Neural cell (in vitro differentiated cells): ENCODE measurements around the gene PLAC8L1.

ENCODE experiments used
- CTCF ChIP-seq: fragments of 450-650 bp; IDR thresholded peaks from 2 replicates; pipeline ENCODE4 v1.5.1; 2014; ENCODE audit warnings: antibody characterized with exemption, mild to moderate bottlenecking, moderate library complexity; ENCODE audit not compliant: poor library complexity, severe bottlenecking
- EP300 ChIP-seq: fragments of 450-650 bp; conservative IDR thresholded peaks from 2 replicates; pipeline ENCODE4 v1.6.1; 2014; ENCODE audit warnings: antibody characterized with exemption, mild to moderate bottlenecking, moderate library complexity; ENCODE audit not compliant: poor library complexity, severe bottlenecking
- EZH2 ChIP-seq: fragments of 200-600, 300-800 bp; shearing (Covaris generic), sonication (generic); IDR thresholded peaks from 2 replicates; pipeline ENCODE4 v1.6.1; 2014; ENCODE audit warnings: antibody characterized with exemption, low read length, borderline replicate concordance, mild to moderate bottlenecking; ENCODE audit not compliant: insufficient read depth, poor library complexity, severe bottlenecking
- MXI1 ChIP-seq: fragments of 450-650 bp; conservative IDR thresholded peaks from 2 replicates; pipeline ENCODE4 v1.6.1; 2014; ENCODE audit warnings: antibody characterized with exemption, mild to moderate bottlenecking; ENCODE audit not compliant: poor library complexity, severe bottlenecking
- POLR2AphosphoS5 ChIP-seq: IDR thresholded peaks from 2 replicates; pipeline ENCODE4 v1.6.1; 2012
- RAD21 ChIP-seq: fragments of 450-650 bp; conservative IDR thresholded peaks from 2 replicates; pipeline ENCODE4 v1.6.1; 2014; ENCODE audit warnings: antibody characterized with exemption, mild to moderate bottlenecking, moderate library complexity
- SMC3 ChIP-seq: fragments of 450-650 bp; conservative IDR thresholded peaks from 2 replicates; pipeline ENCODE4 v1.6.1; 2014; ENCODE audit warnings: antibody characterized with exemption, mild to moderate bottlenecking, moderate library complexity; ENCODE audit not compliant: poor library complexity

GRCh38 chr5:146052780-146053179 lies 52.6 kb downstream of the PLAC8L1 start:
- TF ChIP-seq CTCF (peak; percentile 11), POLR2AphosphoS5 (no peak), RAD21 (no peak), EP300 (no peak), EZH2 (no peak), MXI1 (no peak), SMC3 (no peak)
